ENCODE measurements around the gene FSTL4. TPM values are rescaled to one million over a fixed set of nuclear protein-coding genes. Genes with fewer than 3 reads are reported as not detected.

The FSTL4 gene
- total and polyA plus RNA-seq, 2 donors from 2014 or later = 0.09 to 4.0 TPM

GRCh38 chr5:133319905-133320520 lies 292.3 kb downstream of the FSTL4 start:
- intact Hi-C loops (cut with DNase I) = no loop called here
- no peak overlapping the region for H3K9ac ChIP-seq (ENCODE audit: low read length in 3 of 3)
- TF ChIP-seq CTCF (IDR thresholded peaks at IDR 0.05; ENCODE audit: borderline replicate concordance, extremely low read depth, insufficient read depth) = peak; percentile 8
- no peaks in the 10 kb centered on the region for H3K9me3 ChIP-seq (ENCODE audit: control insufficient read depth in 2 of 3, insufficient read depth in 1 of 3, low read length in 3 of 3)
- H3K4me3 ChIP-seq (ENCODE audit: low read length in 3 of 3) = no peak overlapping the region
- H3K27me3 ChIP-seq (ENCODE audit: control insufficient read depth, insufficient read depth, low read length) = no peaks in the 10 kb centered on the region
- no peak for DNase-seq
- H3K36me3 ChIP-seq (ENCODE audit: control insufficient read depth in 2 of 3, insufficient read depth in 3 of 3, low read length in 3 of 3) = no peaks in the 10 kb centered on the region
- H3K27ac ChIP-seq (ENCODE audit: low read depth in 2 of 2, low read length in 2 of 2) = no peak overlapping the region
- no peak for FAIRE-seq
- H3K4me1 ChIP-seq (ENCODE audit: control insufficient read depth in 2 of 3, insufficient read depth in 2 of 3, low read depth in 1 of 3, low read length in 3 of 3) = no peaks in the 10 kb centered on the region

- H3K9me3 ChIP-seq (ENCODE audit: control insufficient read depth in 2 of 3, insufficient read depth in 1 of 3, low read length in 3 of 3) = no peaks in the 10 kb centered on the region
- H3K36me3 ChIP-seq (ENCODE audit: control insufficient read depth in 2 of 3, insufficient read depth in 3 of 3, low read length in 3 of 3) = no peaks in the 10 kb centered on the region
- no peak overlapping the region for H3K9ac ChIP-seq (ENCODE audit: low read length in 3 of 3)
- TF ChIP-seq CTCF (IDR thresholded peaks at IDR 0.05; ENCODE audit: borderline replicate concordance, extremely low read depth, insufficient read depth) = no peak
- no peaks in the 10 kb centered on the region for H3K27me3 ChIP-seq (ENCODE audit: control insufficient read depth, insufficient read depth, low read length)
- H3K27ac ChIP-seq (ENCODE audit: low read depth in 2 of 2, low read length in 2 of 2) = no peak overlapping the region
- FAIRE-seq = no peak
- H3K4me1 ChIP-seq (ENCODE audit: control insufficient read depth in 2 of 3, insufficient read depth in 2 of 3, low read depth in 1 of 3, low read length in 3 of 3) = no peaks in the 10 kb centered on the region
- no peak for DNase-seq
- intact Hi-C loops (cut with DNase I) = no loop called here
- H3K4me3 ChIP-seq (ENCODE audit: low read length in 3 of 3) = no peak overlapping the region
These were observed 293.1 kb downstream of the FSTL4 start for GRCh38 chr5:133319244-133319643.

- H3K27ac ChIP-seq (ENCODE audit: low read depth in 2 of 2, low read length in 2 of 2) = no peak overlapping the region
- H3K9me3 ChIP-seq (ENCODE audit: control insufficient read depth in 2 of 3, insufficient read depth in 1 of 3, low read length in 3 of 3) = no peaks in the 10 kb centered on the region
- H3K27me3 ChIP-seq (ENCODE audit: control insufficient read depth, insufficient read depth, low read length) = no peaks in the 10 kb centered on the region
- no peak overlapping the region for H3K9ac ChIP-seq (ENCODE audit: low read length in 3 of 3)
- H3K4me1 ChIP-seq (ENCODE audit: control insufficient read depth in 2 of 3, insufficient read depth in 2 of 3, low read depth in 1 of 3, low read length in 3 of 3) = no peaks in the 10 kb centered on the region
- intact Hi-C loops (cut with DNase I) = no loop called here
- FAIRE-seq (no peak), DNase-seq (no peak)
- no peak for TF ChIP-seq CTCF (IDR thresholded peaks at IDR 0.05; ENCODE audit: borderline replicate concordance, extremely low read depth, insufficient read depth)
- H3K4me3 ChIP-seq (ENCODE audit: low read length in 3 of 3) = no peak overlapping the region
- H3K36me3 ChIP-seq (ENCODE audit: control insufficient read depth in 2 of 3, insufficient read depth in 3 of 3, low read length in 3 of 3) = no peaks in the 10 kb centered on the region
These were observed 294.8 kb downstream of the FSTL4 start for GRCh38 chr5:133317558-133317957.
